ENCODE measurements around the gene PDRG1. TPM values are rescaled to one million over a fixed set of nuclear protein-coding genes. Genes with fewer than 3 reads are reported as not detected.
"Not testable (repeated sequence)": the region's sequence is repeated elsewhere in the genome, so short reads cannot be mapped to it uniquely, and the experiment has no call there.

The PDRG1 gene
- total and polyA plus RNA-seq, 8 donors, result 3.6 to 12.0 (median 5.6) TPM

GRCh38 chr20:31934491-31934890 lies 17.4 kb downstream of the PDRG1 start:
- DNase-seq (no peak), ATAC-seq (no peak), FAIRE-seq (no peak)
- Histone ChIP-seq H3K4me3 (no peak overlapping the region), H3K4me1 (no peaks in the 10 kb centered on the region), H3K27me3 (no peaks in the 10 kb centered on the region), H3K27ac (no peak overlapping the region), H3K9me3 (no peaks in the 10 kb centered on the region), H3K36me3 (no peaks in the 10 kb centered on the region)
- TF ChIP-seq CTCF (IDR thresholded peaks at IDR 0.05), result no peak
- intact Hi-C loops (cut with DNase I), result no loop called here
- 66 to 75% methylated on average over 14 of the region's 14 CpGs for WGBS, 2 donors

GRCh38 chr20:31933698-31934097 lies 18.1 kb downstream of the PDRG1 start:
- H3K36me3 ChIP-seq, result no peaks in the 10 kb centered on the region
- no peak overlapping the region for H3K27ac ChIP-seq
- H3K4me1 ChIP-seq, result no peaks in the 10 kb centered on the region
- 73 to 82% methylated on average over 10 of the region's 10 CpGs for WGBS, 2 donors
- H3K4me3 ChIP-seq, result no peak overlapping the region
- FAIRE-seq (no peak), DNase-seq (no peak), ATAC-seq (no peak)
- no peak for TF ChIP-seq CTCF (IDR thresholded peaks at IDR 0.05)
- H3K27me3 ChIP-seq, result no peaks in the 10 kb centered on the region
- H3K9me3 ChIP-seq, result no peaks in the 10 kb centered on the region
- intact Hi-C loops (cut with DNase I), result no loop called here

- no peak for ATAC-seq
These were observed 21.1 kb downstream of the PDRG1 start for GRCh38 chr20:31930779-31931178.

GRCh38 chr20:31929631-31930030 lies 22.2 kb downstream of the PDRG1 start:
- H3K4me3 ChIP-seq; H3K4me1 ChIP-seq; H3K27me3 ChIP-seq; H3K36me3 ChIP-seq; H3K27ac ChIP-seq; FAIRE-seq; ATAC-seq; intact Hi-C loops (cut with DNase I); H3K9me3 ChIP-seq; DNase-seq: not testable (repeated sequence)
- WGBS, 2 donors, result 62 to 75% methylated on average over 4 of the region's 4 CpGs

More at GRCh38 chr20:31930779-31931178, 21.1 kb downstream of the PDRG1 start:
- TF ChIP-seq CTCF (IDR thresholded peaks at IDR 0.05), result no peak
- Histone ChIP-seq H3K4me1 (no peaks in the 10 kb centered on the region), H3K27ac (no peak overlapping the region), H3K4me3 (no peak overlapping the region), H3K27me3 (no peaks in the 10 kb centered on the region), H3K9me3 (no peaks in the 10 kb centered on the region), H3K36me3 (no peaks in the 10 kb centered on the region)
- no peak for FAIRE-seq
- intact Hi-C loops (cut with DNase I), result no loop called here
- 39 to 41% methylated on average over 5 of the region's 5 CpGs for WGBS, 2 donors
- no peak for DNase-seq

GRCh38 chr20:31927627-31928159 lies 24.2 kb downstream of the PDRG1 start:
- no peak for FAIRE-seq
- 46 to 53% methylated on average over 8 of the region's 8 CpGs for WGBS, 2 donors
- intact Hi-C loops (cut with DNase I), result no loop called here

More at GRCh38 chr20:31927627-31928159, 24.2 kb downstream of the PDRG1 start:
- ATAC-seq, result no peak
- Histone ChIP-seq H3K36me3 (no peaks in the 10 kb centered on the region), H3K4me1 (no peaks in the 10 kb centered on the region), H3K27me3 (no peaks in the 10 kb centered on the region), H3K4me3 (no peak overlapping the region), H3K9me3 (no peaks in the 10 kb centered on the region), H3K27ac (no peak overlapping the region)
- no peak for TF ChIP-seq CTCF (IDR thresholded peaks at IDR 0.05)
- no peak for DNase-seq

Data from pancreas (tissue), 10 donors.